HCT116 (cell line): ENCODE results near the gene PARVB. TPM values are rescaled to one million over a fixed set of nuclear protein-coding genes. Genes with fewer than 3 reads are reported as not detected.
A peak's percentile ranks its signal among the peaks of the same experiment; 100 is the strongest.

Source experiments
- ATAC-seq: fragments of 200-7000 bp; cut with Tn5 transposase; 2 replicates; pipeline ENCODE4 v1.9.1; 2020; ENCODE audit warnings: mild to moderate bottlenecking, moderate library complexity
- BruUV-seq: library from RNA; stranded (reverse); fragments of 400-500 nt; replicated peaks from 2 replicates; lab custom pipeline; 2021; lab: Mats Ljungman, UMichigan
- CTCF ChIA-PET: fragments of 300-600 bp; sonication (Branson Sonifier 250); formaldehyde crosslinking; loops from one replicate; lab custom pipeline; 2021; ENCODE audit warnings: antibody characterized with exemption; lab: Charles Lee
- POLR2A ChIA-PET: fragments of 300-600, 350-600 bp; sonication (Branson Sonifier 250); formaldehyde crosslinking; loops from one replicate; lab custom pipeline; 2021; ENCODE audit warnings: antibody characterized with exemption; lab: Charles Lee
- RAD21 ChIA-PET, 2 experiments: fragments of 300-600 bp; sonication (Branson Sonifier 250); formaldehyde crosslinking; loops; one replicate each; lab custom pipeline; 2023; ENCODE audit warnings: low total read pairs in 2 of 2; ENCODE audit not compliant: uncharacterized antibody in 2 of 2, unreplicated experiment in 2 of 2, low non-redundant PET in 1 of 2; lab: Charles Lee
- DNase-seq: peaks from one replicate; pipeline ENCODE4 v3.0.0-alpha.2; 2010; ENCODE audit warnings: low read depth, low spot score
- H2AFZ ChIP-seq: fragments of 200-600 bp; shearing (Covaris generic), sonication (generic); 2 replicates; pipeline ENCODE4 v1.6.1; 2017; ENCODE audit warnings: low read depth, mixed run types, mixed read lengths, antibody characterized with exemption, low read length; ENCODE audit not compliant: poor library complexity, severe bottlenecking
- H3K27ac ChIP-seq: 2 replicates; pipeline ENCODE4 v1.5.1; 2012; ENCODE audit warnings: low read depth, low read length
- H3K27me3 ChIP-seq: fragments of 200-600 bp; sonication (generic); 2 replicates; pipeline ENCODE4 v1.6.1; 2016; ENCODE audit warnings: mixed run types, low read length, mixed read lengths; ENCODE audit not compliant: insufficient read depth
- H3K36me3 ChIP-seq, 2 experiments: fragments of 200-500 bp in 1 of 2; fragments of 200-600 bp in 1 of 2; sonication (Bioruptor generic) in 1 of 2; sonication (generic) in 1 of 2; 2 replicates each; pipeline versions ENCODE4 v1.5.1 to v1.6.1; 2014 to 2016; ENCODE audit warnings: low read length in 2 of 2, inconsistent platforms in 1 of 2, mixed read lengths in 1 of 2, mixed run types in 1 of 2; ENCODE audit not compliant: insufficient read depth in 2 of 2, control insufficient read depth in 1 of 2
- H3K4me1 ChIP-seq, 2 experiments: fragments of 200-600 bp in 1 of 2; sonication (generic) in 1 of 2; 2 replicates each; pipeline versions ENCODE4 v1.5.1 to v1.6.1; 2012 to 2017; ENCODE audit warnings: low read length in 2 of 2, inconsistent platforms in 1 of 2, mild to moderate bottlenecking in 1 of 2, mixed read lengths in 1 of 2, mixed run types in 1 of 2, moderate library complexity in 1 of 2; ENCODE audit not compliant: insufficient read depth in 2 of 2, control insufficient read depth in 1 of 2
- H3K4me2 ChIP-seq: fragments of 200-600 bp; sonication (generic); 2 replicates; pipeline ENCODE4 v1.6.1; 2017; ENCODE audit warnings: mixed run types, low read length, mixed read lengths
- H3K4me3 ChIP-seq, 2 experiments: fragments of 200-600 bp in 1 of 2; sonication (generic) in 1 of 2; replicated peaks in 1 of 2; 2 replicates each; pipeline ENCODE4 v1.5.1; 2011 to 2016; ENCODE audit warnings: low read length in 2 of 2, control low read depth in 1 of 2, low read depth in 1 of 2, mild to moderate bottlenecking in 1 of 2, mixed read lengths in 1 of 2, mixed run types in 1 of 2
- H3K79me2 ChIP-seq: fragments of 200-600 bp; sonication (generic); 2 replicates; pipeline ENCODE4 v1.6.1; 2017; ENCODE audit warnings: mild to moderate bottlenecking, mixed run types, low read length, moderate library complexity, mixed read lengths; ENCODE audit not compliant: insufficient read depth
- H3K9ac ChIP-seq: fragments of 200-600 bp; sonication (generic); 2 replicates; pipeline ENCODE4 v1.6.1; 2016; ENCODE audit warnings: low read length, mixed read lengths
- H3K9me2 ChIP-seq: fragments of 200-600 bp; sonication (generic), shearing (Covaris generic); 2 replicates; pipeline ENCODE4 v1.6.1; 2017; ENCODE audit warnings: mixed run types, mild to moderate bottlenecking, moderate library complexity; ENCODE audit not compliant: insufficient read depth
- H3K9me3 ChIP-seq, 2 experiments: fragments of 200-500 bp in 1 of 2; fragments of 200-600 bp in 1 of 2; sonication (Bioruptor generic) in 1 of 2; sonication (generic) in 1 of 2; 2 replicates each; pipeline ENCODE4 v1.6.1; 2014 to 2017; ENCODE audit warnings: low read length in 2 of 2, mixed read lengths in 2 of 2, inconsistent platforms in 1 of 2, low read depth in 1 of 2, mild to moderate bottlenecking in 1 of 2, mixed run types in 1 of 2, moderate library complexity in 1 of 2; ENCODE audit not compliant: control insufficient read depth in 1 of 2, insufficient read depth in 1 of 2
- H4K20me1 ChIP-seq: fragments of 200-600 bp; sonication (generic), shearing (Covaris generic); 2 replicates; pipeline ENCODE4 v1.6.1; 2017; ENCODE audit warnings: mixed run types, mild to moderate bottlenecking, moderate library complexity; ENCODE audit not compliant: insufficient read depth
- ATF3 ChIP-seq: IDR thresholded peaks from 2 replicates; pipeline ENCODE4 v1.6.1; 2012
- CEBPB ChIP-seq: IDR thresholded peaks from 2 replicates; pipeline ENCODE4 v1.6.1; 2012; ENCODE audit warnings: low read depth
- EZH2 ChIP-seq: fragments of 200-600 bp; sonication (generic); IDR thresholded peaks from 2 replicates; pipeline ENCODE4 v1.6.1; 2017; ENCODE audit warnings: antibody characterized with exemption, mixed run types
- EZH2phosphoT487 ChIP-seq: fragments of 200-600 bp; IDR thresholded peaks from 2 replicates; pipeline ENCODE4 v1.6.1; 2018; ENCODE audit warnings: antibody characterized with exemption, borderline replicate concordance
- FOSL1 ChIP-seq: IDR thresholded peaks from 2 replicates; pipeline ENCODE4 v1.6.1; 2012; ENCODE audit warnings: low read depth
- JUND ChIP-seq: IDR thresholded peaks from 2 replicates; pipeline ENCODE4 v1.6.1; 2012
- MAX ChIP-seq: IDR thresholded peaks from 2 replicates; pipeline ENCODE4 v1.6.1; 2012
- POLR2A ChIP-seq: IDR thresholded peaks from 2 replicates; pipeline ENCODE4 v1.7.0; 2011; ENCODE audit warnings: borderline replicate concordance; ENCODE audit not compliant: insufficient read depth, insufficient read length; ENCODE audit errors: extremely low read depth
- POLR2AphosphoS5 ChIP-seq: IDR thresholded peaks from 2 replicates; pipeline ENCODE4 v1.6.1; 2011; ENCODE audit warnings: mild to moderate bottlenecking, low read depth, low read length, moderate library complexity
- REST ChIP-seq: IDR thresholded peaks from 2 replicates; pipeline ENCODE4 v1.6.1; 2012; ENCODE audit warnings: low read depth
- SP1 ChIP-seq: IDR thresholded peaks from 2 replicates; pipeline ENCODE4 v1.6.1; 2012; ENCODE audit warnings: low read depth
- SRF ChIP-seq: IDR thresholded peaks from 2 replicates; pipeline ENCODE4 v1.6.1; 2012; ENCODE audit warnings: low read depth
- YY1 ChIP-seq: IDR thresholded peaks from 2 replicates; pipeline ENCODE4 v1.6.1; 2011; ENCODE audit warnings: low read length, low read depth, moderate library complexity, mild to moderate bottlenecking; ENCODE audit not compliant: insufficient replicate concordance; ENCODE audit errors: extremely low read depth
- ZBTB33 ChIP-seq: IDR thresholded peaks from 2 replicates; pipeline ENCODE4 v1.6.1; 2011; ENCODE audit warnings: mild to moderate bottlenecking, low read length, moderate library complexity; ENCODE audit not compliant: insufficient replicate concordance; ENCODE audit errors: extremely low read depth
- ZNF274 ChIP-seq: fragments of 200-500 bp; sonication (Bioruptor generic); IDR thresholded peaks from 2 replicates; pipeline ENCODE4 v1.6.1; 2014; ENCODE audit warnings: mild to moderate bottlenecking, low read depth, low read length, inconsistent platforms
- intact Hi-C: fragments of 100-400 bp; cut with micrococcal nuclease; formaldehyde crosslinking; loops from 2 replicates; pipeline ENCODE4 v1.10.0; 2022
- total RNA-seq: library from RNA; stranded (reverse); gene quantifications from one replicate; pipeline ENCODE4 v1.2.1, GENCODE V29; 2021; ENCODE audit not compliant: unreplicated experiment

PARVB gene
- total RNA-seq, 1 experiment from 2014 or later = 21.4 TPM

- CTCF ChIA-PET = interaction anchor here (1.0 to 2.1 kb wide), 3 partner anchors 11 to 622 kb away, joined by 4 to 7 read pairs (median 4); no protein-coding TSS in a partner anchor
- RAD21 ChIA-PET = no interaction called here
Observed at GRCh38 chr22:44004104-44004460, 20.0 kb upstream of the PARVB start.

More at GRCh38 chr22:44004104-44004460, 20.0 kb upstream of the PARVB start:
- DNase-seq (no peak), ATAC-seq (peak; percentile 34)
- no peaks in the 10 kb centered on the region for H3K36me3 ChIP-seq
- H2AFZ ChIP-seq = no peak overlapping the region
- no peaks in the 10 kb centered on the region for H3K4me1 ChIP-seq
- POLR2A ChIA-PET = no interaction called here
- no peaks in the 10 kb centered on the region for H3K79me2 ChIP-seq
- H3K4me3 ChIP-seq = no peak overlapping the region
- no peaks in the 10 kb centered on the region for H3K9me3 ChIP-seq
- H3K9ac ChIP-seq = no peak overlapping the region
- no peaks in the 10 kb centered on the region for H3K27me3 ChIP-seq
- H4K20me1 ChIP-seq = no peaks in the 10 kb centered on the region
- BruUV-seq = no TSS peak
- H3K27ac ChIP-seq = no peak overlapping the region
- no peak overlapping the region for H3K4me2 ChIP-seq
- intact Hi-C loops = no loop called here
- no peaks in the 10 kb centered on the region for H3K9me2 ChIP-seq
- TF ChIP-seq EZH2 (no peak), ATF3 (no peak), SRF (no peak), SP1 (no peak), CEBPB (no peak), POLR2AphosphoS5 (no peak), POLR2A (no peak), ZNF274 (no peak), YY1 (no peak), EZH2phosphoT487 (no peak), MAX (no peak), ZBTB33 (no peak), REST (no peak), FOSL1 (no peak), JUND (no peak)
